Lung (tissue), 12 donors: ENCODE measurements around the gene CHMP6. TPM values are rescaled to one million over a fixed set of nuclear protein-coding genes. Genes with fewer than 3 reads are reported as not detected.

Experiments used
- ATAC-seq: fragments of 200-7000 bp; cut with Tn5 transposase; one replicate; pipeline ENCODE4 v1.9.1; 2020; ENCODE audit warnings: moderate number of reproducible peaks; ENCODE audit not compliant: insufficient read depth, low FRiP score
- DNase-seq, 3 donors: peaks; one replicate each; pipeline ENCODE4 v3.0.0-alpha.2; 2013 to 2017
- H3K27ac ChIP-seq, 2 donors: one replicate each; pipeline ENCODE4 v1.5.1; 2013; ENCODE audit warnings: mild to moderate bottlenecking in 2 of 2, moderate library complexity in 2 of 2, control low read depth in 1 of 2, inconsistent platforms in 1 of 2, low read depth in 1 of 2, low read length in 1 of 2
- H3K27me3 ChIP-seq, 3 donors: one replicate each; pipeline ENCODE4 v1.5.1; 2013; ENCODE audit warnings: low read length in 2 of 3; ENCODE audit not compliant: control insufficient read depth in 3 of 3, insufficient read depth in 3 of 3
- H3K36me3 ChIP-seq, 4 donors: one replicate each; pipeline ENCODE4 v1.5.1; 2013; ENCODE audit warnings: low read length in 4 of 4, mild to moderate bottlenecking in 1 of 4, moderate library complexity in 1 of 4; ENCODE audit not compliant: control insufficient read depth in 4 of 4, insufficient read depth in 4 of 4
- H3K4me1 ChIP-seq, 5 donors: one replicate each; pipeline ENCODE4 v1.5.1; 2013; ENCODE audit warnings: low read length in 5 of 5, mild to moderate bottlenecking in 2 of 5, moderate library complexity in 1 of 5; ENCODE audit not compliant: control insufficient read depth in 5 of 5, insufficient read depth in 5 of 5
- H3K4me3 ChIP-seq: one replicate; pipeline ENCODE4 v1.5.1; 2013; ENCODE audit warnings: mild to moderate bottlenecking, control low read depth, moderate library complexity
- H3K9ac ChIP-seq, 2 donors: one replicate each; pipeline ENCODE4 v1.5.1; 2013; ENCODE audit warnings: low read length in 2 of 2, control low read depth in 1 of 2; ENCODE audit not compliant: insufficient read depth in 1 of 2
- H3K9me3 ChIP-seq, 4 donors: one replicate each; pipeline ENCODE4 v1.5.1; 2013; ENCODE audit warnings: low read length in 3 of 4, mild to moderate bottlenecking in 1 of 4, moderate library complexity in 1 of 4; ENCODE audit not compliant: control insufficient read depth in 4 of 4, insufficient read depth in 3 of 4
- CTCF ChIP-seq: IDR thresholded peaks from 2 replicates; pipeline ENCODE4 v1.5.1; 2012; ENCODE audit warnings: mild to moderate bottlenecking; ENCODE audit errors: control extremely low read depth, extremely low read depth
- WGBS, 2 donors: extraction: QIAGEN DNeasy Blood & Tissue Kit; methylation state at CpG; one replicate each; pipeline ENCODE4 v1.1.7; 2013; 5-methylcytosine and 5-hydroxymethylcytosine counted together
- polyA plus RNA-seq, 2 donors: library from polyadenylated mRNA; stranded (reverse); fragments of 200-250 nt; gene quantifications; one replicate each; pipeline ENCODE4 v1.2.1, GENCODE V29; 2013
- total RNA-seq, 2 donors: library from RNA; depleted of rRNA in 1 of 2; stranded (reverse); fragments of >200 nt in 1 of 2; gene quantifications; one replicate each; pipeline ENCODE4 v1.2.1, GENCODE V29; 2014 to 2021
- donor health status: control.
- donor health status: control.
- donor health status: Bipolar disorder and iron deficiency.
- donor health status: healthy.
- donor health status: DM: yes; HTN: yes; CAD: no.

CHMP6 gene
- total and polyA plus RNA-seq, 4 donors = 18.2 to 36.3 (median 32.2) TPM

- no peak for TF ChIP-seq CTCF
- Histone ChIP-seq H3K9me3 (peaks cover 0 to 3% (median 0%) of the 10 kb centered on the region in 4 donors), H3K4me1 (peaks cover 5 to 29% (median 11%) of the 10 kb centered on the region in 5 donors), H3K36me3 (peaks cover 0 to 30% (median 0%) of the 10 kb centered on the region in 4 donors), H3K4me3 (no peak overlapping the region), H3K9ac (no peak overlapping the region), H3K27ac (no peak overlapping the region), H3K27me3 (no peaks in the 10 kb centered on the region)
- no peak for DNase-seq
- 88 to 96% methylated on average over 14 of the region's 14 CpGs for WGBS, 2 donors
- no peak for ATAC-seq
Measured at GRCh38 chr17:80964544-80964856, 27.1 kb upstream of the CHMP6 start.

GRCh38 chr17:80964859-80965580, 26.6 kb upstream of the CHMP6 start:
- H3K9ac ChIP-seq = no peak overlapping the region
- peaks cover 0 to 3% (median 0%) of the 10 kb centered on the region in 4 donors for H3K9me3 ChIP-seq
- H3K4me3 ChIP-seq = no peak overlapping the region
- H3K36me3 ChIP-seq = peaks cover 0 to 30% (median 0%) of the 10 kb centered on the region in 4 donors
- 93 to 95% methylated on average over 34 to 36 of the region's 36 CpGs for WGBS, 2 donors
- no peak for ATAC-seq
- H3K27me3 ChIP-seq = no peaks in the 10 kb centered on the region
- H3K27ac ChIP-seq = no peak overlapping the region
- DNase-seq = no peak
- TF ChIP-seq CTCF = no peak
- peaks cover 4 to 29% (median 13%) of the 10 kb centered on the region in 5 donors for H3K4me1 ChIP-seq

- Histone ChIP-seq H3K4me3 (no peak overlapping the region), H3K4me1 (peaks cover 5 to 33% (median 17%) of the 10 kb centered on the region in 5 donors), H3K27ac (no peak overlapping the region), H3K27me3 (no peaks in the 10 kb centered on the region), H3K9ac (no peak overlapping the region), H3K9me3 (peaks cover 0 to 4% (median 0%) of the 10 kb centered on the region in 4 donors), H3K36me3 (peaks cover 0 to 25% (median 0%) of the 10 kb centered on the region in 4 donors)
- TF ChIP-seq CTCF = no peak
- WGBS, 2 donors = 90 to 92% methylated on average over 21 of the region's 21 CpGs
- no peak for DNase-seq
- ATAC-seq = no peak
Measured at GRCh38 chr17:80965606-80966005, 26.0 kb upstream of the CHMP6 start.
